ENCODE results near the gene C10orf120. TPM values are rescaled to one million over a fixed set of nuclear protein-coding genes. Genes with fewer than 3 reads are reported as not detected.

C10orf120 gene
- total RNA-seq, 1 experiment from 2014 or later: not detected

DNA sequence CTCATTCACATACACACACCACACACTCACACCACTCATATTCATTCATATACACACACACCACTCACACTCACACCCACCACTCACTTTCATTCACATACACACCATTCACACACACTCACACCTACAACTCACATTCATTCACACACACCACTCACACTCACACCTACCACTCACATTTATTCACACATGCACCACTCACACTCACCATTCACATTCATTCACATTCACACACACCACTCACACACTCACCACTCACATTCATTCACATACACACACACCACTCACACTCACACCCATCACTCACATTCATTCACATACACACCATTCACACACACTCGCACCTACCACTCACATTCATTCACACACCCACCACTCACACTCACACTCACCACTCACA lies 25.4 kb upstream of the C10orf120 start:
- TF ChIP-seq, protein P1, sequence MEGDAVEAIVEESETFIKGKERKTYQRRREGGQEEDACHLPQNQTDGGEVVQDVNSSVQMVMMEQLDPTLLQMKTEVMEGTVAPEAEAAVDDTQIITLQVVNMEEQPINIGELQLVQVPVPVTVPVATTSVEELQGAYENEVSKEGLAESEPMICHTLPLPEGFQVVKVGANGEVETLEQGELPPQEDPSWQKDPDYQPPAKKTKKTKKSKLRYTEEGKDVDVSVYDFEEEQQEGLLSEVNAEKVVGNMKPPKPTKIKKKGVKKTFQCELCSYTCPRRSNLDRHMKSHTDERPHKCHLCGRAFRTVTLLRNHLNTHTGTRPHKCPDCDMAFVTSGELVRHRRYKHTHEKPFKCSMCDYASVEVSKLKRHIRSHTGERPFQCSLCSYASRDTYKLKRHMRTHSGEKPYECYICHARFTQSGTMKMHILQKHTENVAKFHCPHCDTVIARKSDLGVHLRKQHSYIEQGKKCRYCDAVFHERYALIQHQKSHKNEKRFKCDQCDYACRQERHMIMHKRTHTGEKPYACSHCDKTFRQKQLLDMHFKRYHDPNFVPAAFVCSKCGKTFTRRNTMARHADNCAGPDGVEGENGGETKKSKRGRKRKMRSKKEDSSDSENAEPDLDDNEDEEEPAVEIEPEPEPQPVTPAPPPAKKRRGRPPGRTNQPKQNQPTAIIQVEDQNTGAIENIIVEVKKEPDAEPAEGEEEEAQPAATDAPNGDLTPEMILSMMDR (IDR thresholded peaks at IDR 0.05; ENCODE audit: unreplicated experiment): no peak
- intact Hi-C loops (cut with micrococcal nuclease): no loop called here
- no peak for DNase-seq (ENCODE audit: unreplicated experiment)
- Mint-ChIP-seq H3K9me3 (ENCODE audit: unreplicated experiment) (no peaks in the 10 kb centered on the region), H3K36me3 (ENCODE audit: insufficient read depth, unreplicated experiment) (no peaks in the 10 kb centered on the region), H3K4me3 (ENCODE audit: unreplicated experiment) (no peak overlapping the region), H3K4me1 (ENCODE audit: insufficient read depth, unreplicated experiment) (no peaks in the 10 kb centered on the region), H3K27ac (ENCODE audit: low read depth, unreplicated experiment) (no peak overlapping the region), H3K27me3 (ENCODE audit: insufficient read depth, unreplicated experiment) (peaks cover 30% of the 10 kb centered on the region)
- POLR2A ChIA-PET: no interaction called here
- CTCF ChIA-PET: no interaction called here
- no TSS peak for BruUV-seq (replicated peaks)

DNA sequence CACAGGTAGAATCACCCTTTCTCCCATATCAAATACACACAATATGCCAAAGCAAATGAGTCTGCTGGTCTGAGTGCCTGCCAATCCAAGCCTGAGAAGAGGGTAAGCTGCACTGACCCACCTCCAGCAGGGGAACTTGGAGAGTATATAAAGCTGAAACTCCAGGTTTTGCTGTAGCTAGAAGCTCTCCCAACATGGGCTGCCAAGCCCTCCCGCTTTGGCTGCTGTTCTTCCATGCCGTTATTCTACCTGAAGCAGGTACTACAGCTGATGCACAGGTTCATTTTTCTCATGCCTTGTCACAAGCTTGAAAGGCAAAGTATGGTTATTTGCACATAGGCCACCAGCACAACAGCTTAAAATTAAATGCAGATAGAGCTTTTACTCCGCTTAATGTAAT lies 21.5 kb upstream of the C10orf120 start:
- Mint-ChIP-seq H3K4me1 (ENCODE audit: insufficient read depth, unreplicated experiment) (no peaks in the 10 kb centered on the region), H3K27ac (ENCODE audit: low read depth, unreplicated experiment) (no peak overlapping the region), H3K27me3 (ENCODE audit: insufficient read depth, unreplicated experiment) (peaks cover 32% of the 10 kb centered on the region), H3K9me3 (ENCODE audit: unreplicated experiment) (no peaks in the 10 kb centered on the region), H3K36me3 (ENCODE audit: insufficient read depth, unreplicated experiment) (no peaks in the 10 kb centered on the region), H3K4me3 (ENCODE audit: unreplicated experiment) (no peak overlapping the region)
- ChIA-PET CTCF (no interaction called here), POLR2A (interaction anchor here (0.7 kb wide), 1 partner anchor 143 kb away, joined by 3 read pairs; no protein-coding TSS in a partner anchor)
- intact Hi-C loops (cut with micrococcal nuclease): no loop called here
- DNase-seq (ENCODE audit: unreplicated experiment): no peak
- BruUV-seq (replicated peaks): no TSS peak
- TF ChIP-seq, protein P1 (IDR thresholded peaks at IDR 0.05; ENCODE audit: unreplicated experiment): no peak

DNA sequence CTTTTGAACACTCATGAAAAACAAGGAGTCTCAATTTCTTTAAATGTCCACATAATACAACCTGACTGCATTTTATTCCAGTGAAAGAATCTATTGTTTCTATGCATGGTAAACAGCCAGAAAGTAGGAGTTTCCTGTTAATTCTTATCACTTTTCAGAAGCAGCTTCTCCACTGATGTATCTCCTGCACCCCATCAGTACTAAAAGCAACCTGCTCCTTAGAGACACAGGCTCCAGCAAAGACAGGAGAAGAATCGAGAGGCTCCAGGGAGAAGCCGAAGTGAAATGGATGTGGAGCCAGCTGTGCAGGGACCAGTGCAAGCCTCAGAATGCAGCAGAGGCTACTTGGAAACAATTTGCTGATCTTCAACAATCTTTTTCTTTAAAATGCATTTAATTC lies 16.4 kb upstream of the C10orf120 start:
- TF ChIP-seq, protein P1 (IDR thresholded peaks at IDR 0.05; ENCODE audit: unreplicated experiment): no peak
- no peak overlapping the region for H3K27ac Mint-ChIP-seq (ENCODE audit: low read depth, unreplicated experiment)
- DNase-seq (ENCODE audit: unreplicated experiment): no peak
- ChIA-PET CTCF (no interaction called here), POLR2A (no interaction called here)
- no peaks in the 10 kb centered on the region for H3K9me3 Mint-ChIP-seq (ENCODE audit: unreplicated experiment)
- H3K36me3 Mint-ChIP-seq (ENCODE audit: insufficient read depth, unreplicated experiment): no peaks in the 10 kb centered on the region
- H3K4me1 Mint-ChIP-seq (ENCODE audit: insufficient read depth, unreplicated experiment): no peaks in the 10 kb centered on the region
- intact Hi-C loops (cut with micrococcal nuclease): no loop called here
- no peak overlapping the region for H3K4me3 Mint-ChIP-seq (ENCODE audit: unreplicated experiment)
- no TSS peak for BruUV-seq (replicated peaks)
- H3K27me3 Mint-ChIP-seq (ENCODE audit: insufficient read depth, unreplicated experiment): peaks cover 27% of the 10 kb centered on the region

DNA sequence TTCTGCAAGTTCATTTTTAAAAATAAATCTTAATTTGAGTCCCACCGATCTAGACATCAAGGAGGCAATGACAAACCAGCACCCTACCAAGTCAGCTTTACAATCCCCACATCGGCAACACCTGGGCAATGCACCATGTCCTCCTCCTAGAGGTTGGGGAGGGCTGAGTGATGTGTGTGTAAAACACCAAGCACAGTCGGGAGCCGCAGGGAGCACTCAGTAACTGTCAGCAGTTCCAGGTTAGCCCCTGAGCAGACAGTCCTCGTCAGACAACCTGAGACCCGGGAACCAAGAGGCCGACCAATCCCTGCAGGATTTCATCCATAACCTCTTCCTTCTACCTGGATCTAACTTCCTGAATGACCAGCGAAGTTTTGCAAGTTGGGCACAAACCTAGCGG lies 15.9 kb upstream of the C10orf120 start:
- Mint-ChIP-seq H3K27me3 (ENCODE audit: insufficient read depth, unreplicated experiment) (peaks cover 23% of the 10 kb centered on the region), H3K27ac (ENCODE audit: low read depth, unreplicated experiment) (no peak overlapping the region), H3K4me3 (ENCODE audit: unreplicated experiment) (no peak overlapping the region), H3K4me1 (ENCODE audit: insufficient read depth, unreplicated experiment) (no peaks in the 10 kb centered on the region), H3K9me3 (ENCODE audit: unreplicated experiment) (no peaks in the 10 kb centered on the region), H3K36me3 (ENCODE audit: insufficient read depth, unreplicated experiment) (no peaks in the 10 kb centered on the region)
- intact Hi-C loops (cut with micrococcal nuclease): no loop called here
- no peak for DNase-seq (ENCODE audit: unreplicated experiment)
- POLR2A ChIA-PET: no interaction called here
- no TSS peak for BruUV-seq (replicated peaks)
- TF ChIP-seq, protein P1 (IDR thresholded peaks at IDR 0.05; ENCODE audit: unreplicated experiment): no peak
- CTCF ChIA-PET: interaction anchor here (0.6 kb wide), 1 partner anchor 193 kb away, joined by 3 read pairs; no protein-coding TSS in a partner anchor

Data from MCF 10A (cell line).